DMS53 treated with DMSO at 0.1 percent for 48 hours (cell line): ENCODE measurements around the gene RFWD3.
"Not testable (repeated sequence)": the region's sequence is repeated elsewhere in the genome, so short reads cannot be mapped to it uniquely, and the experiment has no call there.

Experiments
- DNase-seq: peaks from one replicate; lab custom pipeline; 2025; ENCODE audit not compliant: unreplicated experiment; lab: John Stamatoyannopoulos, UW

Gene RFWD3

GRCh38 chr16:74666425-74667254 lies at the start of gene RFWD3:
Gene RFWD3, minus strand, starts transcription at chr16:74666877. Its CDS starts 5,428 bp downstream, at chr16:74661449.
- peak; percentile 93 for DNase-seq

GRCh38 chr16:74716355-74716754 lies 49.7 kb upstream of the RFWD3 start:
- DNase-seq = no peak

- no peak for DNase-seq
Measured at GRCh38 chr16:74713876-74714275, 47.2 kb upstream of the RFWD3 start.

GRCh38 chr16:74713325-74713724 lies 46.6 kb upstream of the RFWD3 start:
- DNase-seq = no peak

- no peak for DNase-seq
Measured at GRCh38 chr16:74711938-74712337, 45.3 kb upstream of the RFWD3 start.

- DNase-seq = no peak
Measured at GRCh38 chr16:74710401-74710800, 43.7 kb upstream of the RFWD3 start.

GRCh38 chr16:74709441-74709877 lies 42.8 kb upstream of the RFWD3 start:
- peak; percentile 50 for DNase-seq

- peak; percentile 10 for DNase-seq
Measured at GRCh38 chr16:74700438-74701225, 34.0 kb upstream of the RFWD3 start, which contains the start of gene MLKL. Gene MLKL, minus strand, starts transcription at chr16:74700862. Its CDS starts 5,105 bp downstream, at chr16:74695757.

GRCh38 chr16:74700116-74700437 lies 33.4 kb upstream of the RFWD3 start:
- no peak for DNase-seq

- no peak for DNase-seq
Measured at GRCh38 chr16:74699666-74700065, 33.0 kb upstream of the RFWD3 start.

GRCh38 chr16:74698222-74698621 lies 31.5 kb upstream of the RFWD3 start:
- no peak for DNase-seq

GRCh38 chr16:74695450-74696422 lies 29.1 kb upstream of the RFWD3 start:
- DNase-seq = peak; percentile 69

- no peak for DNase-seq
Measured at GRCh38 chr16:74691093-74691855, 24.6 kb upstream of the RFWD3 start.

GRCh38 chr16:74682556-74682955 lies 15.9 kb upstream of the RFWD3 start:
- DNase-seq = no peak

GRCh38 chr16:74680681-74681080 lies 14.0 kb upstream of the RFWD3 start:
- no peak for DNase-seq

- DNase-seq = no peak
Measured at GRCh38 chr16:74679983-74680382, 13.3 kb upstream of the RFWD3 start.

- DNase-seq = no peak
Measured at GRCh38 chr16:74677868-74678267, 11.2 kb upstream of the RFWD3 start.

- DNase-seq = no peak
Measured at GRCh38 chr16:74673876-74674275, 7.2 kb upstream of the RFWD3 start.

- not testable (repeated sequence) for DNase-seq
Measured at GRCh38 chr16:74668877-74669276, 2.2 kb upstream of the RFWD3 start.

GRCh38 chr16:74667255-74667700 lies 601 bp upstream of the RFWD3 start:
- peak; percentile 47 for DNase-seq
